GM21576 (cell line): ENCODE results near the gene KLRC3.
"Not testable (repeated sequence)": the region's sequence is repeated elsewhere in the genome, so short reads cannot be mapped to it uniquely, and the experiment has no call there.

Experiments
- ATAC-seq: cut with Tn5 transposase; IDR thresholded peaks from one replicate; pipeline ENCODE4 v1.9.1; 2021; ENCODE audit warnings: mild to moderate bottlenecking, moderate library complexity; ENCODE audit not compliant: unreplicated experiment

The KLRC3 gene

DNA sequence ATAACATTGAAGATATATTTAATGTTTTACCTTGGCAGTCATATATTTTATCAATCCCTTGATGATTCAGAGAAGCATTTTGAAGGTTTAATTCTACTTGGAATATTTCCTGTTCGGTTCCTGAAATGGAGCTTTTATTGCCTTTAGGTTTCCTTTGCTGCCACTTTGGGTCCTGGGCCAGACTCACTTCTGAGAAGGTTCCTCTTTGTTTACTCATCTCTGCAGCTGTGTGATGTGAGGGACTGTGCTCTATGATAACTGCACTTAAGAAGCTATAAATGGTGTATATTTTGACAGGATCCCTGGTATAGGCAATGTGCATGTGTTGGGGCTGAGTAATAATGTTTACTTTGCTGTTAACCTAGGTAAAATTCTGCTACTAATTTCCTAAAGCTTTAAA, at the start of gene KLRC3:
Gene KLRC3, minus strand, starts transcription at position 262 of the 400 bp plus-strand sequence. Its CDS starts 45 bp downstream, at position 217.
- ATAC-seq: not testable (repeated sequence)

DNA sequence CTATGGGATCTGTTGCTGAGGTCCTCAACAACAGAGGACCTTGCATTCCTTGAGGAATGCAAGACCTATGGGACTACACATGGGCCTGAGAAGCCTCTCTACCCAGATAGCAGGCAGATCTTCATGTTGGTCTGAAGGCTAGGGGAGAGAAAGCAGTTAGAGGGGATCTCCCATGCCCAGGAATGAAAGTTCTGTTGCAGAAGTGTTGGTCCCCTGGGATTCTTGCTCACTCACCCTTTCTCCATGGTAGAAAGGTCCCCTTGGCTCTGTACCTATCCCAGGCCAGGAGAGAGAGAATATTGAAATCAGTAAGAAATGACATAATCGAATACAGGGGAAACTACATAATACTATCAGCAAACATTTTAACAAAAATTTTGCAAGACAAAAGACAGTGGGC, 49.3 kb upstream of the KLRC3 start:
- no peak for ATAC-seq

DNA sequence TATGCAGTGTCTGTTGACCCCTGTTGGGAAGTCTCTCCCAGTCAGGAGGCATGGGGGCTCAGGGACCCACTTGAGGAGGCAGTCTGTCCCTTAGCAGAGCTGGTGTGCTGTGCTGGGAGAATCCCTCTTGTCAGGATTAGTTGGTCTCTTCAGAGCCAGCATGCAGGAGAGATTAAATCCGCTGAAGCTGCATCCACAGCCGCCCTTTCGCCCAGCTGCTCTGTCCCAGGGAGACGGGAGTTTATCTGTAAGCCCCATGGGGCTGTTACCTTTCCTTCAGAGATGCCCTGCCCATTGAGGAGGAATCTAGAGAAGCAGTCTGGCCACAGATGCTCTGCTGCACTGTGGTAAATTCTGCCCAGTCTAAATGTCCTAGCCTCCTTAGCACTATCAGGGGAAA, 45.9 kb upstream of the KLRC3 start:
- no peak for ATAC-seq

DNA sequence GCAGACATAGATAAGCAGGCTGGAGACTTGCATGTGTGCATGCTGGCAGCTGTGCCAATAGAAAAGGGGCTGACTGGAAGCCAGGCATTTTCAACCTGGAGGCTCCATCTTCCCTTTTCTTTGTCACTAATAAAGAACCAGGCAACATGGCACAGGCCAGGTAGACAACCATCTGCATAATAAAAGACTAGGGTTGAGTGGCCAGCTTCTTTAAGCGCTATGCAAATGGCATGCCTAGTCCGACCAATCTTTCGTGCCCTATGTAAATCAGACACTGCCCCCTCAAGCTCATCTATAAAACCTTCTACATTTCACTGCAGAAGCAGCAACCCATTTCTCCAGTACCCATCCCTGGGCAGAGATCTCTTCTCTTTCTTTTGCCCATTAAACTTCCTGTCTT, 37.4 kb upstream of the KLRC3 start:
- no peak for ATAC-seq

DNA sequence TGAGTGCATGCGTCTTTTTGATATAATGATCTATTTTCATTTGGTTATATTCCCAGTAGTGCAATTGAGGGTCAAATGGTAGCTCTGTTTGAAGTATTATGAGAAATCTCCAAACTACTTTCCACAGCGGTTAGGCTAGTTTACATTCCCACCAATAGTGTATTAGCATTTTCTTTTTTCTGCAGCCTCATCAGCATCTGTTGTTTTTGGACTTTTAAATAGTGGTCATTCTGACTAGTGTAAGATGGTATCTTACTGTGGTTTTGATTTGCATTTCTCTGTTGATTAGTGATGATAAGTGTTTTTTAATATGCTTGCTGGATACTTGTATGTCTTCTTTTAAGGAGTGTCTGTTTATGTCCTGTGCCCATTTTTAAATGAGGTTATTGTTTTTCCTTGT, 36.5 kb upstream of the KLRC3 start:
- ATAC-seq: no peak

DNA sequence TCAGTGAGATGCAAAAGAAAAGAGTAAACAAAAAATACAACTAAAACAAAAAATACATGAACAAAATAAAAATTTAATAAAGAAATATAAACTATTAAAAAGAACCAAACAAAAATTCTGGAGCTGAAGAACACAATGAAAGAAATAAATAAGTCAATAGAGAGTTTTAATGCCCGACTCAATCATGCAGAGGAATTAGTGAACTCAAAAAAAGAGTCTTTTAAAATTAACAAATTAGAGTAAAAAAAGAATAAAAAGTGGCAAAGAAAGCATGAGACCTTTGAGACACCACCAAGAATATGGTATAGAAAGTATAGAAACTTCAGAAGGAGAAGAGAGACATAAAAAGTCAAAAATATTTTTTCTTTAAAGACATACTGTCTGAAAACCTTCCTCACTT, 35.4 kb upstream of the KLRC3 start:
- ATAC-seq: no peak

DNA sequence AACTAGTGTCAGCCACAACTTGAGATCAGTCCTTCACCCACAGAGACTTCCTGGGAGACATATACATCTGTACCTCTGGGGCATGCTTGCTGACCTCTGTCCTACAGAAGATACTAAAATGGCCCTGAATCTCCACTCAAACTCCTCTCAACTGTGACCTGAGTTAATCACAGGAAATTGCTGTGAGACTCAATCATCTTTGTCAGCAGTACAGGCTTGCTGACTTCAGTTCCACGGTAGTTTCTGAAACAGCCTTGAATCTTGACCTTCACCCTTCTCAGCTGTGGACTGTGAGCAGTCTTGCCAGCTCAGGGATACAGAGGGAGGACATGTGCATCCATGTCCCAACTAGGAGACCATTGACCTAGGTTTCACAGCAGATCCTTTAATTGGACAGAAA, 34.1 kb upstream of the KLRC3 start:
- no peak for ATAC-seq

DNA sequence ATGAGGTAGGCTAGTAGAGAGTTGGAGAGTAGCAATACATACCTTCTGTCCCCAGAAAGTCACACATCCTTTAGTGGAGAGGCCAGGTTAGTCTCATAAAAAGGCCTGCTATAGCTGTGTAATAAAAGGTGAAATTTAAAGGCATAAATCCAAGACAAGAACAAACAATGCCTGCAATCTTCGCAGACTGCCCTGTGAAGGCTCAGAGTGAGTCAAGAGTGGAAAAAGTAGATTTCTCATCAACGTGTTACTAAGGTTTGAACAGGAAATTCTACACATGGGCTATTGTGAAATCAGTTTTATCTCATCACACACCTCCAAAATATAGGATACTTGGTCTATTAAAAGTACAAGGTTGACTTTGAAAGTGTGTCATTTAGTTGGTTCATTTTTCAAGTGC, 32.8 kb upstream of the KLRC3 start, which contains the start of gene KLRC1:
Gene KLRC1, minus strand, starts transcription at position 222 of the 400 bp plus-strand sequence. CDS start 2,221 bp downstream, outside the sequence.
- no peak for ATAC-seq

DNA sequence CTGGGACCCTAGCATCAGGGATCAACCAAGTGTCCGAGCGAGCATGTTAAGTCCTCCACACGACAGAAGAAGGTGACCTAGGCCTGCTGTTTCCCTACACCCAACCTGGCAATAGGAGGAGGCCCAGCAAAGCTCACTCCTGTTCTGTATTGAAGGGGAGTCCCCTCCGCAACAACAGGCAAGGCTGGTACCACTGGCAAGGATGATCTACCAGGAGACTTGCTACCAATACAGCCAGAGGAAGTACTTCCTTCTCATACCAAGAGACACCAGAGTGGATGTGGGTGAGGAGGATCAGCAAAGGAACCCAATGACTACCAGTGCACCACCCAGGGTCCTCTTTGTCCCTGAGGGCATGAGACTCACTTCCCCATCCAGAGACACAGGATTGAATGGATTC, 27.8 kb upstream of the KLRC3 start:
- ATAC-seq: no peak

DNA sequence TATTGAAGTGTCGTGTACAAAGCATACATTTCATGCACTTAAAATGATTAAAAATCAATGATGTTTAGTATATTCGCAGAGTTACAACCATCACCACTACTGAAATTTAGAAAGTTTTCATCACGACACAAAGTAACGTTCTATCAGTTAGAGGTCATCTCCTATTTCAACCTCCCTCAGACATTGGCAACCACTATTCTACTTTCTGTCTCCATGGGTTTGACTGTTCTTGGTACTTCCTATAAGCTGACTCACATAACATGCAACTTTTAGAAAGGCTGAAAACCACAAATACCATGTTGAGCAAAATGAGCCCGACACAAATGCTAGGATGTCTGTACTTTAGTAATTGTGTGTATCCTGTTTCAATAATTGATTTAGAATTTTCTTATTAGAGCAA, 25.7 kb upstream of the KLRC3 start:
- not testable (repeated sequence) for ATAC-seq

DNA sequence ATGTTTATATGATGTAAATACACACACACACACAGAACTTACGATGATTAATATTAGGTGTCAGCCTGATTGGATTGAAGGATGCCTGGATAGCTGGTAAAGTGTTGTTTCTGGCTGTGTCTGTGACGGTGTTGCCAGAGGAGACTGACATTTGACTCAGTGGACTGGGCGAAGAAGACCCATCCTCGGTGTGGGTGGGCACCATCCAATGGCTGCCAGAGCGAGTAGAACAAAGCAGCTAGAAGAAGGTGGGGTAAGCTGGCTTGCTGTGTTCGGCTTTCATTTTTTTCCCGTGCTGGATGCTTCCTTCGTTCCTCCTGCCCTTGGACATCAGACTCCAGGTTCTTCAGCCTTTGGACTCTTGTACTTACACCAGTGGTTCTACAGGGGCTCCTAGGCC, 20.7 kb upstream of the KLRC3 start:
- ATAC-seq: not testable (repeated sequence)

DNA sequence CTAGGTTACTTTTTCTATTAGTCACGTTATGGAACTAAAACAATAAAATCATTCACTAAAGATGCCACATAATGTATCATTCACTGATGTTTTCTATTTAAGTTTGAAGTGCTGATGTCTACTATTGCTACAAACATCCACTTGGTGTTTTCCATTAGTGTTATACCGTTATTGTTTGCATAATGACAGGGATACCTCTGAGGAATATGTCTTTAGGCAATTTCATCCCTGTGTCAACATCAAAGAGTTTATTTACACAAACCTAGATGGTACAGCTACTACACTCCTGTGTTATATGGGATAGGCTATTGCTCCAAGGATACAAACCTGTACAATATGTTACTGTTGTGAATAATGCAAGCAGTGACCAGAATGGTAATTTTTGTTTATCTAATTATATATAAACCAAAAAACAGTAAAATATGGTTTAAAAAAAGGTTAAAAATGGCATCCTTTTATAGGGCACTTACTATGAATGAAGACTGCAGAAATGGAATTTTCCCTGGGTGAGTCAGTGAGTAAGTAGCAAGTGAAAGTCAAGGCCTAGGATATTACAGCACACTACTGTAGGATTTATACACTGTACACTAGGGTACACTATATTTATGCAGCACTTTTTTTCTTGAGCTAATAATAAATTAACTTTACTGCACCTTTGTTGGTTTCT, 19.3 kb upstream of the KLRC3 start:
- not testable (repeated sequence) for ATAC-seq

DNA sequence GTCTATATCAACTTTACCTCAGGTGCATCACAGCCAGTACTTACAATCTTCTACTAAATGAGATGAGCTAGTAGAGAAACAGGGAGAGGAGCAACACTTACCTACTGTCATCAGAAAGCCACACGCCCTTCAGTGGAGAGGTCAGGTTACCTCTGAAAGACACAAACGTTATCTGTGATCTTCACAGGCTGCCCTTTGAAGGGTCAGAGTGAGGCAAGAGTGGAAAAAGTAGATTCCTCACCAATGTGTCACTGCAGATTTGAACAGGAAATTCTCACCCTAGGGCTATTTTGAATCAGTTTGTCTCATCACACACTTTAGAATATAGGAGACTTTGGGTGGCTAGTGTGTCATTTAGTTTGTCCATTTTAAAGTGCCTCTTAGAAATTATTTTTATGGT, 17.2 kb upstream of the KLRC3 start:
- not testable (repeated sequence) for ATAC-seq

DNA sequence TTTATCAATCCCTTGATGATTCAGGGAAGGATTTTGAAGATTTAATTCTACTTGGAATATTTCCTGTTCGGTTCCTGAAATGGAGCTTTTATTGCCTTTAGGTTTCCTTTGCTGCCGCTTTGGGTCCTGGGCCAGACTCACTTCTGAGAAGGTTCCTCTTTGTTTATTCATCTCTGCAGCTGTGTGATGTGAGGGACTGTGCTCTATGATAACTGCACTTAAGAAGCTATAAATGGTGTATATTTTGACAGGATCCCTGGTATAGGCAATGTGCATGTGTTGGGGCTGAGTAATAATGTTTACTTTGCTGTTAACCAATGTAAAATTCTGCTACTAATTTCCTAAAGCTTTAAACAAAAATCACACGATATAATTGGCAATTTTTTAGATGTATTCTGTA, 15.4 kb upstream of the KLRC3 start, which contains the start of gene KLRC2:
Gene KLRC2, minus strand, starts transcription at position 195 of the 400 bp plus-strand sequence. Its CDS starts 24 bp downstream, at position 171.
- not testable (repeated sequence) for ATAC-seq

DNA sequence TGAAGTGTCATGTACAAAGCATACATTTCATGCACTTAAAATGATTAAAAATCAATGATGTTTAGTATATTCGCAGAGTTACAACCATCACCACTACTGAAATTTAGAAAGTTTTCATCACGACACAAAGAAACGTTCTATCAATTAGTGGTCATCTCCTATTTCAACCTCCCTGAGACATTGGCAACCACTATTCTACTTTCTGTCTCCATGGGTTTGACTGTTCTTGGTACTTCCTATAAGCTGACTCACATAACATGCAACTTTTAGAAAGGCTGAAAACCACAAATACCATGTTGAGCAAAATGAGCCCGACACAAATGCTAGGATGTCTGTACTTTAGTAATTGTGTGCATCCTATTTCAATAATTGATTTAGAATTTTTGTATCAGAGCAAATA, 10.2 kb upstream of the KLRC3 start:
- ATAC-seq: not testable (repeated sequence)

DNA sequence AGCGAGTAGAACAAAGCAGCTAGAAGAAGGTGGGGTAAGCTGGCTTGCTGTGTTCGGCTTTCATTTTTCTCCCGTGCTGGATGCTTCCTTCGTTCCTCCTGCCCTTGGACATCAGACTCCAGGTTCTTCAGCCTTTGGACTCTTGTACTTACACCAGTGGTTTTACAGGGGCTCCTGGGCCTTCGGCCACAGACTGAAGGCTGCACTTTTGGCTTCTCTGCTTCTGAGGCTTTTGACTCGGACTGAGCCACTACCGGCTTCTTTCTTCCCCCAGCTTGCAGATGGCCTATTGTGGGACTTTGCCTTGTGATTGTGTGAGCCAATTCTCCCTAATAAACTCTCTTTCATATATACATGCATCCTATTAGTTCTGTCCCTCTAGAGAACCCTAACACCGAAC, 5.5 kb upstream of the KLRC3 start:
- not testable (repeated sequence) for ATAC-seq

DNA sequence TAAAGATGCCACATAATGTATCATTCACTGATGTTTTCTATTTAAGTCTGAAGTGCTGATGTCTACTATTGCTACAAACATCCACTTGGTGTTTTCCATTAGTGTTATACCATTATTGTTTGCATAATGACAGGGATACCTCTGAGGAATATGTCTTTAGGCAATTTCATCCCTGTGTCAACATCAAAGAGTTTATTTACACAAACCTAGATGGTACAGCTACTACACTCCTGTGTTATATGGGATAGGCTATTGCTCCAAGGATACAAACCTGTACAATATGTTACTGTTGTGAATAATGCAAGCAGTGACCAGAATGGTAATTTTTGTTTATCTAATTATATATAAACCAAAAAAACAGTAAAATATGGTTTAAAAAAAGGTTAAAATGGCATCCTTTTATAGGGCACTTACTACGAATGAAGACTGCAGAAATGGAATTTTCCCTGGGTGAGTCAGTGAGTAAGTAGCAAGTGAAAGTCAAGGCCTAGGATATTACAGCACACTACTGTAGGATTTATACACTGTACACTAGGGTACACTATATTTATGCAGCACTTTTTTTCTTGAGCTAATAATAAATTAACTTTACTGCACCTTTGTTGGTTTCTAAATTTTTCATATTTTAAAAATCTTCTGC, 4.0 kb upstream of the KLRC3 start:
- not testable (repeated sequence) for ATAC-seq

DNA sequence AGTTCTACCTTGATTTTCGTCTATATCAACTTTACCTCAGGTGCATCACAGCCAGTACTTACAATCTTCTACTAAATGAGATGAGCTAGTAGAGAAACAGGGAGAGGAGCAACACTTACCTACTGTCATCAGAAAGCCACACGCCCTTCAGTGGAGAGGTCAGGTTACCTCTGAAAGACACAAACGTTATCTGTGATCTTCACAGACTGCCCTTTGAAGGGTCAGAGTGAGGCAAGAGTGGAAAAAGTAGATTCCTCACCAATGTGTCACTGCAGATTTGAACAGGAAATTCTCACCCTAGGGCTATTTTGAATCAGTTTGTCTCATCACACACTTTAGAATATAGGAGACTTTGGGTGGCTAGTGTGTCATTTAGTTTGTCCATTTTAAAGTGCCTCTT, 1.8 kb upstream of the KLRC3 start:
- ATAC-seq: not testable (repeated sequence)

DNA sequence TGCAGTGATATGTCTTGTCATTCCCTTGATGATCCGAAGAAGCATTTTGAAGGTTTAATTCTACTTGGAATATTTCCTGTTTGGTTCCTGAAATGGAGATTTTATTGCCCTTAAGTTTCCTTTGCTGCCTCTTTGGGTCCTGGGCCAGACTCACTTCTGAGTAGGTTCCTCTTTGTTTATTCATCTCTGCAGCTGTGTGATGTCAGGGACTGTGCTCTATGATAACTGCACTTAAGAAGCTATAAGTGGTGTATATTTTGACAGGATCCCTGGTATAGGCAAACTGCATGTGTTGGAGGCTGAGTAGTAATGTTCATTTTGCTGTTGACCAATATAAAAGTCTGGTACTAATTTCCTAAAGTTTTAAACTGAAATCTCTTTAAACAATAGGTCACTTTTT, 11.0 kb downstream of the KLRC3 start, which contains the start of gene KLRC4:
Gene KLRC4, minus strand, starts transcription at position 366 of the 400 bp plus-strand sequence. Its CDS starts 182 bp downstream, at position 184.
- no peak for ATAC-seq

DNA sequence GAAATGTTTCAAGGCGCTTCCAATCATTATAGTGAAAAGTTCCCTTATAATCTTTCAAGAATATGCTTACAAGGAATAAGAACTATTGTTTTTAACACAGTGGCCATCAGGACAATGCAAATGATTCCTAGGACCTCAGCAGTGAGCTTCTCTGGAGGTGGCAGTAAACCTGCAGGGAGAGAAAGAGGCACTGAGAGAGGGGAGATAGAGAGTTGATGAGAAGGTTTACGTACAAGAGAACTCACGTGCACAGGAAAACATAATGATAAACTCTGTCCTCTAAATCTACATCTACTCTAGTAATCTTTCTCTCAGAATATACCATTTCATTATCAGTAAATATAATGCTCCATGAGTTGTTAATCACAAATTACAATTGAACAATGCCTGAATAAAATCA, 11.6 kb downstream of the KLRC3 start:
- ATAC-seq: no peak

DNA sequence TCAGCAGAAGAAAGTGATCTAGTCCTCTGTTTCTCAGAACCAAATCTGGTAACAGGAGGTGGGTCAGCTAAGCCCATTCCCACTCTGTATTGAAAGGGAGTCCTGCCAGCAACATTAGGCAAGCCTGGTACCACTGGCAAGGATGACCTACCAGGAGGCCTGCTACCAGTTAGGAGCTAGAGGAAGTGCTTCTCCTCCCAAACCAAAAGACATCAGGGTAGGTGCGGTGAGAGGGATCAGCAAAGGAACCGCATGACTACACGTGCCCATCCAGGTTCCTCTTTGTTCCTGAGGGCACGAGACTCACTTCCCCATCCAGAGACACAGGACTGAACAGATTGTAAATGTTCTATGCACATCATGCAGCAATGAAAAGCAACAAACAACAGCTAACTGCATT, 13.7 kb downstream of the KLRC3 start:
- no peak for ATAC-seq

DNA sequence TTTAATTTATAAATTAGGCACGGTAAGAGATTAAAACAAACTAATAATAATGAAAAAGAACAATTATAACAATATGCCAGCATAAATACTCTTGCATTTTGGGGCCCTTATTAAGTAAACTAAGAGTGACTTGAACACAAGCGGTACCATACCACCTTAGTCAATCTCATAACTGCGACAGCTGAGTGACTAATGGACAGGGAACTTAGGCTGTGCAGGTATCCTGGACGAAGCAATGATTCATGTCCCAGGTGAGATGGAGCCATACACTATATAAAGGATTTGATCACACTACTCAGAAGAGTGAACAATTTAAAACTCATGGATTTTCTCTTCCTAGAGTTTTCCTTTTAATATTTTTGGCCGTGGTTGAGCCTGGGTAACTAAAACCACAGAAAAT, 15.1 kb downstream of the KLRC3 start:
- no peak for ATAC-seq
